DLD1 (cell line): ENCODE results near the gene PTBP3.
"Not testable (repeated sequence)": the region's sequence is repeated elsewhere in the genome, so short reads cannot be mapped to it uniquely, and the experiment has no call there.

ENCODE experiments used
- in situ Hi-C: cut with HindIII; loops from 2 replicates; pipeline ENCODE4 v1.10.0; 2017; ENCODE audit warnings: low sequenced_read_pairs

The PTBP3 gene

DNA sequence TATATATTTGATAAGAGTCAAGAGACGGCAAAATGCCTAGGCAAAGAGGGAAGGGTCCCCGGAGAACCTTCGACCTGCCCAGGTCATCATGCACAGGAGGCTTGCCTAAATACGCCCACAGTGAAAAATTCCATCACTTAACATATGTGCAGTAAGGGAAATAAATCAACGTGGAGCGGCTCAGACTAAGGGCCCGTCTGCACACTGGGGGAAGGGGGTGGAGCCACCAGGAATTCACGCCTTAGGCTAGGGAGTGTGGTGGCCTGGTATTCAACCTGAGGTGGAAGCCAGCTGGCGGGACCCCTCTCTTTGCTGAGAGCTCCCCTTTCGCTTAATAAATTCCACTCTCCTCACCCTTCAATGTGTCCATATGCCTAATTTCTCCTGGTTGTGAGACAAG lies 8.3 kb downstream of the PTBP3 start:
- in situ Hi-C loops: no loop called here

- in situ Hi-C loops: no loop called here
Measured at GRCh38 chr9:112323378-112323854, 10.0 kb downstream of the PTBP3 start.

- in situ Hi-C loops: no loop called here
Measured at GRCh38 chr9:112322701-112323377, 10.6 kb downstream of the PTBP3 start.

- in situ Hi-C loops: no loop called here
Measured at GRCh38 chr9:112316258-112316943, 17.0 kb downstream of the PTBP3 start.

DNA sequence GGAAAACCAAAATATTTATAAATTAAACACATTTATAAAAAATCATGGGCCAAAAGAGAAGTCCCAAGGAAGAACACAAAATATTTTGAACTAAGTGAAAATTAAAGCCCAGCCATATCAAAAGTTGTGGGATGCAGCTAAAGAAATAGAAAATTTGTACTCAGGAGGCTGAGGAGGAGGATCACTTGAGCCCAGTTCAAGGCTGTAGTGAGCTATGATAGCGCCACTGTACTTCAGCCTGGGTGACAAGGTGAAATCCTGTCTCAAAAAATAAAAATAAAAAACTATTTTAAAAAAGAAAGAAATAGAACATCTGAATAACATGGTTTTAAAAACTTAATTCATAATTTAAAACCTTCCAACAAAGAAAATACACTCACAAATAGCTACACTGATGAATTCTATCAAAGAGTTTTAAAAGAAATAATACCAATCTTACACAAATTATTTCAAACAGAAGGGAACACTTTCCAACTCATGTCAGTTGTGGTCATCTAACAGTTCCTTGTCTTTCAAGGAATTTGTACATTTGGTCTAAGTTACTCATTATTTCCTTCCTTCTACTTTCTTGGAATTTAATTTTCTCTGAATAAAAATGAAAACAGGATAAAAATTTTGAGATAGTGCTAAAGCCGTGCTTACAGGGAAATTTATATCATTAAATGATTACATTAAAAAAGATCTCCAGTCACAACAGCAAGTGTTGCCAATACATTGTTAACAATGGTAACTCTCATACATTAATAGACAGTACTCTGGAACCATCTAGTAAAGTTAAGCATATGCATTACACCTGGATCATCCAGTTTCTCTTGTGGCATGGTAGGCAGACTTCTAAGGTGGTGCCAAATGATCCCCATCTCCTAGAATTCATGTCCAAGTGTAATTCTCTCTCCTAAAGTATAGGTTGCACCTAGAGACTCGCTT lies 17.8 kb downstream of the PTBP3 start:
- in situ Hi-C loops: no loop called here

- in situ Hi-C loops: no loop called here
Measured at GRCh38 chr9:112312139-112312538, 21.3 kb downstream of the PTBP3 start.

- in situ Hi-C loops: no loop called here
Measured at GRCh38 chr9:112311497-112311896, 21.9 kb downstream of the PTBP3 start.

DNA sequence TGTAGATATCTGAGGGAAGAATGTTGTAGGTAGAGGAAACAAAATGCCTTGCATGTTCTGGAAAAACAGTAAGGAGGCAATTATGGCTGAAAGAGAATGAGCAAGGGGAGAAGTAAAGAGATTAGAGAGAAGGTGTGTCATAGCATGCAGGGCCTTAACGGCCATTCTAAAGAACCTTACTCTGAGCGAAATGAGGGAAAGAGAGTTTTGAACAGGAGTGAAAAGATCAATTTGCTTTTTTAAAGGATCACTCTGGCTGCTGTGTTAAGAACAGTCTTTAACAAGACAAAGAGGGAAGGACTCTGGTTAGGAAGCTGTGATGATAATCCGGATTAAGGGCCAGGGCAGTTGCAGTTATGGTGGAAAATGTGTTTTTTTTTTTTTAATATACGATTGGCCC lies 22.6 kb downstream of the PTBP3 start:
- in situ Hi-C loops: no loop called here

DNA sequence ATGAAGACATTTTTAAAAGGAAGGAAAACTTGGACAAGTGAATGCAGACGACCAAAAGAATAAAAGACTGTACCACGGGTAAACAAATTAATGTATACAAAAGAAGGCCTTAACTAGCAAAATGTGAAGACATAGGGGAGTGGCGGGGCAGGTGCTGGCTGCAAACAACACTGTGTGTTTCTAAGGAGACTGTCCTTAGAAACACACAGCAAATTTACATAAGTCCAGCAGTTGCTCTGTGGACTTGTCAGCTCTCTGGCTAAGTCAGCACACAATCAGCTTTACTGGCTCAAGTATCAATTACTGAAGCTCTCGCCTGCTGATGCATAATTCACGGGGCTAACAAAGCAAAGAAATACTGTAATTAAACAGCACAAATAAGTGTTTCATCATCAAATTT lies 24.8 kb downstream of the PTBP3 start:
- in situ Hi-C loops: no loop called here

- in situ Hi-C loops: no loop called here
Measured at GRCh38 chr9:112301420-112301819, 32.0 kb downstream of the PTBP3 start.

- in situ Hi-C loops: no loop called here
Measured at GRCh38 chr9:112299514-112299913, 33.9 kb downstream of the PTBP3 start.

DNA sequence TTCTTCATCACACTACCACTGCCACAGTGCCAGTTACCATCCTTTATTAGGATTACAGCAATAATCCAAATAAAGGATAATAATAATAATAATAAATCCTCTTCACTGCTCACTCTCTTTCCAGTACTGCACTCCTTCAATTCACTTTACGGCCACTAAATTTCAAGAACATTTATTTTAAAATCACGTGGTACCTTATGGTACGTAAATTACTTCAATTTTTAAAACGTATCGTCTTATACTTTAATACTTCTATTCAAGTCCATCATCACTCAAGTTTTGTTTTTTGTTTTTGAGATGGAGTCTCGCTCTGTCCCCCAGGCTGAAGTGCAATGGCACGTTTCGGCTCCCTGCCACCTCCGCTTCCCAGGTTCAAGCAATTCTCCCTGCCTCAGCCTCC lies 36.5 kb downstream of the PTBP3 start:
- in situ Hi-C loops: no loop called here

DNA sequence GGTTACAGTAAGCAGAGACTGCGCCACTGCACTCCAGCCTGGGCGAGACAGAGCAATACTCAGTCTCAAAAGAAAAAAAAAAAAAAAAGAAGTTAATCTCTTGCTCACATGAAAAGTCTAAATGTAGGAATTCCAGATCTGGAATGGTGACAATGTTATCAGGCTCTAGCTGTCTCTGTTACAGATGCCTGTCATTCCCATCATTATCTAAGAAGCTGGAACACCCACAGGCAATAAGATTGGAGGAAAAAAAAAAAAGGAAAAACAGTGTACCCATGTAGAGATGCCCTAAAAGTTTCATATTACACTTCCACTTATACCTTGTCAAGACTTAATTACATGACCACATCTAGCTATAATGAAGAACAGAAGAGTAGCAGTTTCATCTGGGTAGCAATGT lies 38.2 kb downstream of the PTBP3 start:
- in situ Hi-C loops: no loop called here

GRCh38 chr9:112288029-112288428 lies 45.4 kb downstream of the PTBP3 start:
- in situ Hi-C loops: no loop called here

DNA sequence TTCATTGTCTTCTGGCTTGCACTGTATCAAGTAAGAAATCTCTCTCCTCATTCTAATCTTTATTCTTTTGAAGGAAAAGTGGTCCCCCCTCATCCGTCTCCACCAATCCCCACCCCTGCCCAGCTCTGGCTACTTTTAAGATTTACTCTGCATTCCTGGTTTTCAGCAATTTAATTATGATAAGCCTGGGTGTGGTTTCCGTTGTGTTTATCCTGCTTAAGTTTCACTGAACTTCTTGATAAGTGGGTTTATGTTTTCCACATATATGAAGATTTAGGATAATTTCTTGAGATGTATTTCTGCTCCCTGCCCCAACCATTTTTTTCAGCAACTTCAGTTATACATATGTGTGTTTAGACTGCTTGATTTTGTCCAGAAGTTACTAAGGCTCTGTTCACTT lies 46.5 kb downstream of the PTBP3 start:
- in situ Hi-C loops: no loop called here

GRCh38 chr9:112285056-112285455 lies 48.4 kb downstream of the PTBP3 start:
- in situ Hi-C loops: no loop called here

- in situ Hi-C loops: no loop called here
Measured at GRCh38 chr9:112283582-112284253, 49.7 kb downstream of the PTBP3 start.

GRCh38 chr9:112282841-112283240 lies 50.6 kb downstream of the PTBP3 start:
- in situ Hi-C loops: not testable (repeated sequence)

DNA sequence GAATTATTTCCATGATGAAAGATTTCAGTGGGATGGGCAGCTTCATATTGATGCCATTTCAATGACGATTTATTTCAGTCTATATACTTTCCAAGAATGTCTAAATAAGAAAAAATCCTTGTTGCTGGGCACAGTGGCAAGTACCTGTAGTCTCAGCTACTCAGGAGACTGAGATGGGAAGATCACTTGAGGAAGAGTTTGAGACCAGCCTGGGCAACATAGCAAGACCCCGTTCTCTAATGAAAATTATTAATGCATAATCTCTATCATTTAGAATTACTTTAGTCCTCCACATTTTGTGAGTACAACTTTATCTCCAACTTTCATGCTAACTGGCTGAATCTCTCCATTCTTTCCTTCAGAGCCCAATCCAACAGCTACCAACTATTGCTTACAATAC lies 52.5 kb downstream of the PTBP3 start:
- in situ Hi-C loops: no loop called here

DNA sequence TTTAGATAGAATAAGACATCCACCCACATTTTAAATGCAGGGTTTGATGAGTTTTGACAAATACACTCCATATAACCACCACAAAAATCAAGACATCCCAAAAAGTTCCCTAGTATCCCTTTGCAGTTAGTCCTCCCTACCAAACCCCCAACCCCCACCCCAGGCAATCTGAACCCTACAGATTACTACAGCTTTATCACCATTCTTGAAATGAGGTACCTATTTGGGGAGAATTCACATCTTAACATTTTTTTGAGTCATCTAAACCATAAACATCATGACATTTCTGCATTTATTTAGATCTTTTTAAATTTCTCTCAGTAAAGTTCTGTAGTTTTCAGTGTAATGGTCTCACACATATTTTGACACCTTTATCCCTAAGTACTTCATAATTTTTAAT lies 53.9 kb downstream of the PTBP3 start:
- in situ Hi-C loops: no loop called here

DNA sequence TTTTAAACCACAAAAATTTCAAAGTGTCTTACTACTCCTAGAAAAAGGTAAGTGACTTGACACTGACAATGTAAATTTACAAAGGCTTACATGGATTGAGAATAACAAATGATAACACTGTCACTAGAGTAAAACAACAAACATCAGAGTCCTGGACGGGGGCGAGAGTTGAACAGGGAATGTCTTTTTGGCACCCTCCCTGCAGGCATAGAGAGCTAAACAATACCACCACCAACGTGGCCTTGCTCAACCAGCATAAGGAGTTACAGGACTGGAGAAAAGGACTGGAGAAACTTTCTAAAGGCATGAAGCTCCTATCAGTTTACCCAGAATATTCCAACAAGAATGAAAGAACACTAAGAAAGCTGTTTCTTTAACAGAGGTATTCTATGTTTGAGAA lies 55.3 kb downstream of the PTBP3 start:
- in situ Hi-C loops: no loop called here
